ENCODE measurements around the gene PPP2R2D.
"Not testable (repeated sequence)": the region's sequence is repeated elsewhere in the genome, so short reads cannot be mapped to it uniquely, and the experiment has no call there.

DNA sequence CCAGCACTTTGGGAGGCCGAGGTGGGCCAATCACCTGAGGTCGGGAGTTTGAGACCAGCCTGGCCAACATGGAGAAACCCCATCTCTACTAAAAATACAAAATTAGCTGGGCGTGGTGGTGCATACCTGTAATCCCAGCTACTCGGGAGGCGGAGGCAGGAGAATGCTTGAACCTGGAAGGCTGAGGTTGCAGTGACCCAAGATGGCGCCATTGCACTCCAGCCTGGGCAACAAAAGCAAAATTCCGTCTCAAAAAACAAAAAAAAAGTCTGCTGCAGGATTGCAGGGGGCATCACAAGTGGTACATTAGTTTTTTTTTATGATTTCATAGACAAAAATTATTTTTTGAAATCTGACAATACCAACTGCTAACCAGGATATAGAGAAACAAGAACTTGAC, 86.0 kb downstream of the PPP2R2D start:
- TF ChIP-seq, protein P1, sequence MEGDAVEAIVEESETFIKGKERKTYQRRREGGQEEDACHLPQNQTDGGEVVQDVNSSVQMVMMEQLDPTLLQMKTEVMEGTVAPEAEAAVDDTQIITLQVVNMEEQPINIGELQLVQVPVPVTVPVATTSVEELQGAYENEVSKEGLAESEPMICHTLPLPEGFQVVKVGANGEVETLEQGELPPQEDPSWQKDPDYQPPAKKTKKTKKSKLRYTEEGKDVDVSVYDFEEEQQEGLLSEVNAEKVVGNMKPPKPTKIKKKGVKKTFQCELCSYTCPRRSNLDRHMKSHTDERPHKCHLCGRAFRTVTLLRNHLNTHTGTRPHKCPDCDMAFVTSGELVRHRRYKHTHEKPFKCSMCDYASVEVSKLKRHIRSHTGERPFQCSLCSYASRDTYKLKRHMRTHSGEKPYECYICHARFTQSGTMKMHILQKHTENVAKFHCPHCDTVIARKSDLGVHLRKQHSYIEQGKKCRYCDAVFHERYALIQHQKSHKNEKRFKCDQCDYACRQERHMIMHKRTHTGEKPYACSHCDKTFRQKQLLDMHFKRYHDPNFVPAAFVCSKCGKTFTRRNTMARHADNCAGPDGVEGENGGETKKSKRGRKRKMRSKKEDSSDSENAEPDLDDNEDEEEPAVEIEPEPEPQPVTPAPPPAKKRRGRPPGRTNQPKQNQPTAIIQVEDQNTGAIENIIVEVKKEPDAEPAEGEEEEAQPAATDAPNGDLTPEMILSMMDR (IDR thresholded peaks at IDR 0.05) = not testable (repeated sequence)
- TF ChIP-seq POLR2A (IDR thresholded peaks at IDR 0.05) = not testable (repeated sequence)

Data from body of pancreas (tissue), 4 donors.